ENCODE measurements around the gene COL27A1.
"Not testable (repeated sequence)": the region's sequence is repeated elsewhere in the genome, so short reads cannot be mapped to it uniquely, and the experiment has no call there.

Gene COL27A1

GRCh38 chr9:114123031-114123977 is 32.0 kb upstream of the COL27A1 start:
- no peak for DNase-seq

DNA sequence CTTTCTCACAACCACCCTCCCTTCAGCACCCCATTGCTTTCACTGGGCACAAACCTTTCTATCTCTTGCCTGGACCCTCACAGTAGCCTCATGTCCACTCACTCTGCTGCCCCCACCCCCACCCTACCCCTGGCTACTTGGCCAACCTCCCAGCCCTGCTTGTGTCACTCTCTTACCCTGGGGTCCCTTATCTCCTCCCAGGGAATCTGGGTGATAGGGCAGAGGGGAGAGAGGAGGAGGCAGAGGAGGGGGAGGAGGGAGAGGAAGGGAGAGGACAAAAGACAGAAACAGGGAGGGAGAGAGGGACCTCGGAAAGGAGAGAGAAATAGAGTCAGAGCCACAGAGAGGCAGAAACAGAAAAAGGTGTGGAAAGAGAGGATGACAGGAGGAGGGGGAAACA is 31.2 kb upstream of the COL27A1 start:
- DNase-seq: no peak

DNA sequence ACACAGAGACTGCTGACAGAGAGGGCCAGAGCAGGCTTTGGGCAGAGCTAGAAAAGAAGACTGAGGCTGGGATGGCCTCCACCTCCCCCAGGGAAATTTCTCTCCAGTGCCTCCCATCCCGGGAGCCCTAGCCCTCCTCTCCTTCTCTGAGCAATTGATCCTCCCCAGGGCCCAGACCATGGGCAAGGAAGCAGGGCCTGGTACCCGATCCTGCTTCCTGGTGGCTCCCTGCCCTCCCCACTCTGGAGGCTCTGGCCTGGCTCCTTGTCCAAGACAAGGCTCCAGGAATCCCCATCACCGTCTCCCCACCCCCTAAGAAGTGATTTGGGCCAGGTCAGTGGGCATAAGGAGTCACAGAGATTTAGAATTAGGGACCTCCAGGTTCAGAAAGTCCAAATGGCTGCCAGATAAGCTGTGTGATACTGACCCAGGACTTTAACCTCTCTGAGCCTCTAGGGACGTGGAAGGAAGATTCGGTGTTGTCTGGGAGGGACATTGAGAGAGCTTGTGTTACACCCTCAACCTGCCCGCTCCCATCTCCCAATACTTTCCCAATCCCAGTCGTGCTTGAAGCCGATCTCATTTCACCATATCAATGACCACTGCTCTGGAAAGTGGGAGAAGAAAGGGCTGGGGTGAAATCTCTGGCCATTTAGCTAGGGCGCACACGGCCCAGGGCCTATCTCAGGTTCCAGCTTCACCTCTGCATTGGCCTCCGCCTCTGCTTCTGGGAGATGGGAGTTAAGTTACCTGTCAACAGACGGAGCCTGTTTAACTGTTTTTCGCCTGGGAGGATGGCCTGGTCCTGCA is 30.5 kb upstream of the COL27A1 start:
- no peak for DNase-seq

DNA sequence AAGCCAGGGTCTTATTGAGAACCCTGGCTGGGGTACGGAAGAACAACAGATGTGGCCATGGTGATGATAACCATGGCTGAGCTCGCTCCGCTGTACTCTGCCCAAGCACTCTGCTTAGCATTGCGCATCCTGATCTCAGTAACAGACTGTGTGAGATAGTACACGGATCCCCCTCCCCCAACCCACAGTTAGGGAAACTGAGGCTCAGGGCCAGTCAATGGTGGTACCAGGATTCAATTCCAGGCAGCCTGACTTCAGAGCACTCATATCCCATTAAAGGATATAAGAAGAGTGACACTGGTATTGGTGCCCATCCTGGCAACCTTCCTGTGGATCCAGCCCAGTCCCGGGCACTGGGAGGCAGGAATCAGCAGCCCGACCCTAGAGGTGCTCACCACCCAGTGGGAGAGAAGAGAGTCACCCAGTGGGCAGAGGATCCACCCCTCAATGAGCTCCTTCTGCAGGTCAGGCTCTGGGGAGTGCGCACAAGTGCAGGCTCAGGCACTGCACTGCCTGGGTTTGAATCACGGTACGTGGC is 29.8 kb upstream of the COL27A1 start:
- DNase-seq: no peak

GRCh38 chr9:114126247-114127060 is 28.9 kb upstream of the COL27A1 start:
- no peak for DNase-seq

- not testable (repeated sequence) for DNase-seq
Measured at GRCh38 chr9:114128759-114129158, 26.6 kb upstream of the COL27A1 start.

DNA sequence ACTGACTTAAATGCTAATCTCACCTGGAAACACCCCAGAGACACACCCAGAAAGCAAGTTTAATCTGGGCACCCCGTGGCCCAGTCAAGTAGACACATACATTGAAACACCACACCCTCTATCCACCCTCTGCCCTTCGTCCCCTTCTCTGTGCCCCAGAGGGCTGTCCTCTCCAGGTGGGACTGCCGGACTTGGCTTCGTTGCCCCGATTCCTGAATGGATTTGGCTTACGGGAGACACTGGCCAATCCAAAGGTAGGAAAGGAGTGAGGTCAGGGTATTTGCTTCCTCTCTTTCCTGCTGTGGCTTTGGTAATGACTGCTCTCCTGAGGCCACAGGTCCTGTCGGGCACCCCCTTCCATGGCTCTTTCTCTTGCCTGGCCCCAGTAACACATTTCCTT is 25.2 kb upstream of the COL27A1 start:
- no peak for DNase-seq

GRCh38 chr9:114130624-114131277 is 24.6 kb upstream of the COL27A1 start:
- no peak for DNase-seq

GRCh38 chr9:114131808-114132549 is 23.4 kb upstream of the COL27A1 start:
- no peak for DNase-seq

- no peak for DNase-seq
Measured at GRCh38 chr9:114132550-114132918, 22.8 kb upstream of the COL27A1 start.

DNA sequence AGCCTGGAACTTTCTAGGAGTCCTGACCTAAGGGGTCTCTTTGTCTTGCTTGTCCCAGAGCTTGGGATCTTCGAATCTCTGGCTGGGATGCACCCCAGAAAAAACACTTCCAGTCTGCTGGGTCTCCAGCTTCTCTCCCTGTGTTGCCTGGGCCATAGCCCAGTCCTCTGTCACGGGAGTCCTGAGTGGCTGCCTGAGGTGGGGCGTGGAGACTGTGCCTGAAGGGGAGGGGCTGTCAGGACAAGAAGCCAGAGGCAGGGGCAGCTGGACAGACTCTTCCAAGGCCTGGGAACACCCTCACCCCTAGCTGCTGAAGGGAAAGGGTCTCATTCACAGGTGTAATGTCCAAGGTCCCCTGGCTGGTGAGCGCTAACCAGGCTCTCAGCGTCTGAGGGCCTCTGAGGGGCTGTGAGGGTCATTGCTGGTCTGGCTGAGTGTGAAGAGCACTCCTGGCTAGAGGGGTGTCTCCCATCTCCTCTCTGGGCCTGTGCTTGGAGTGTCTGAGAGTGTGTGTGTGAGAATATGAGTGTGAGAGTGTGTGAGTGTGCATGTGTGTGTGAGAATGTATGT is 20.4 kb upstream of the COL27A1 start:
- no peak for DNase-seq

DNA sequence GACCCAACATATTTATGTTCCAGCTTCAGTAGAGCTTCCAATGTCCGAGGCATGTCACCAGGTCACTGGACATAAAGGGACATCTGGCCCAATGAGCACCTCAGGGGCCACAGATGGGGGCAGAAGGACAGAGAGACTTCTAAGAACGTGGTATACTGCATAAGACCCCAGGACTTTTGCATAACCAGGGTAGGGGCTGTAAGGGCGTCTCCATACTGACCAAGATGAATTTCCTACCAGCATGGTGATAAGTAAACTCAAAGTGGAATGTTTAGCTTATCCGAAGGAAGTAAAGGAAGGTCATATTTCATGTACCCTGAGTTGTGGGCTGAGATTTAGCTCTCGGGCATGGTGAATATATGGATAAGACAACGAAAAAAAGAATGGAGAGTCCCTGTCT is 17.5 kb upstream of the COL27A1 start:
- no peak for DNase-seq

DNA sequence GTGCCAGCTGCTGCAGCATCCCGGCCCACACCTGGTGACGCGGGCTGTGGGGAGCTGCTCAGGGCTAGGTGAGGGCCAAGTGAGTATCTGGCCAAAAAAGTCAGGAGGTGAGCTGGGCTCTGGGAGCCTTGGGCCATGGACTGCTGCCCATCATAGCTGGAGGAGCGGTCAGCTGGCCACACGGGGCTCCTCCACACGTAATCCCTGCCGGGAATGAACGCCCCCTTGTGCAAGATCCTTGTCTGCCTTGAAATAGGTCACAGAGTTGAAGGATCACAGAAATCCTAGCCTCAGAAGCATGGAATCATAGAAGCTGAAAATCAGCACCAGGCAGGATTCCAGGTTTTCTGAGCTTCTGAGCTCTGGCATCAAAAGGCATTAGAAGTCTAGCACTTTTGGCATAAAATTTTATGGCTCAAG is 16.8 kb upstream of the COL27A1 start:
- DNase-seq: no peak

- no peak for DNase-seq
Measured at GRCh38 chr9:114139071-114139470, 16.3 kb upstream of the COL27A1 start.

DNA sequence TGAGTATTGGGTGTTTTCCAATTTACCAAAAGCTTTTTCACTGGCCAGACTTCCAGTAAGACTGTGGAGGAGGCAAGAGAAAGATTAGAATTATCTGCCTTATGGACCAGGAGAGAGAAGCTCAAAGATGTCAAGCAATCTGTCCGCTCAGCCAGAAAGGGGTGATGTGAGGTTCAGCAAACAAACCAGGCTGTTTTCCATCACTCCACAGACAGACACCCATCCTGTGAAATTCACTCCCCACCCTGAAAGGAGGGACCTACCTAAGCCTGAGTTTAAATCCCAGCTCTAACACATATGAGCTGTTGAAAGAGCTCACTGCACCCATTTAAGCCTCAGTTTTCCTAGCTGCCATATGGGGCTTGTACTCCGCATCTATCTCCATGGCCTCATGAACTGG is 14.9 kb upstream of the COL27A1 start:
- DNase-seq: no peak

- DNase-seq: no peak
Measured at GRCh38 chr9:114140850-114141249, 14.5 kb upstream of the COL27A1 start.

DNA sequence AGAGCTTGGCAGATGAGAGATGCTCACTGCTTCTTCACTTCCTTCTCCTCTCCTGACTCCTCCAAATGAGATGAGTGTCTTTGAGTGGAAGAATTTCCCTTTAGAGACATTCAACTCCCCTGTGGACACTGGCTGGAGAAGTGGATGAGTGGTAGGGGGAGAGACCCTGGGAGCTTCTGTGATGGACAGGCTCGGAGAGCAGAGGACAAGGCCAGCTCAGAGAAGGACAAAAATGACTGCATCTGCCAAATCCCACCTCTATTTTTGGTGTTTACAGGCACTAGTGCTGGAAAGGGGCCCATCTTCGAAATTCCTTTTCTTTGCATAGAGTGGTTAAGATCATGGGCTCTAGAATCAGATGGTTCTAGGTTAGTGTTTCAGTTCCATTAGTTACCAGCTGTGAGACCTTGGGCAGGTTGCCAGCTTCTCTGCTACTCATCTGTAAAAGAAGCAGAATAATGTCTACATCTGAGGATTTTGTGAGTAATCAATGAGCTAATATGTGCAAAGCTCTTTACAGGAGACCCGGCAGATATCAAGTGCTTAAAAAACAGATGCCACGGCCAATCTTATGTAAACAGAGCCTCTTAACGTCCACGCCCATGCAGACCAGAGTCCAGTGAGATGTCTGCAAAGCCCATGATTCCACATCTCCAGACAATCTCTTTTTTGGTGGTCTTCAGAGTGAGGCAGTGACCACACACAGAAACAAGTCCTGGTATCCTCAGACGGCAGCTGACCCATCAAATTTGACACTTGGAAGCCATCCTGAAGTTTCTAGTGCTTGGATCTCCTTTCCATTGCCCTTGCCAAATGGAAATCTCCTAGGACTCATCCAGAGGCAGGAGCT is 13.6 kb upstream of the COL27A1 start:
- DNase-seq: no peak

DNA sequence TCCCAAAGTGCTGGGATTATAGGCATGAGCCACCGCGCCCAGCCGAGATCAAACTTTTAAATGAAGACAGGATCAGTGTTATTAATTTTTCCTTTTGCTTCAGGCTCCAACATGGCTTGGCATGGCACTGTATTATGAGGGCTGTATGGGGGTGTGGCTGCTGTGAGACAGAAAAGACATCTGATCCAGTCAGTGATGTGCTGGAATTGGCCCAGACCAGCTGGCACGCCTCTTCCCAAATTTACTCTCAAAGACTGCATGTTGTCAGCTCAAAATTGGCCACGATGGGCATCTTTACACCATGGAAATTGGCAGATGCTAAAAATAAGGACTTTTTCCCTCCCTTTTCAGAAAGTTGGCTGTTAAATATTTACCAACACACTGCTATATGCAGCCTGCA is 12.1 kb upstream of the COL27A1 start:
- no peak for DNase-seq

GRCh38 chr9:114146735-114147134 is 8.6 kb upstream of the COL27A1 start:
- DNase-seq: no peak

GRCh38 chr9:114149181-114149580 is 6.2 kb upstream of the COL27A1 start:
- no peak for DNase-seq
